LNCAP (cell line): Measurements from ENCODE around the gene REG3G.

Source experiments
- CTCF ChIP-seq: fragments of 450-650 bp; IDR thresholded peaks from 2 replicates; pipeline ENCODE4 v1.5.1; 2017; ENCODE audit warnings: mild to moderate bottlenecking

The REG3G gene

GRCh38 chr2:78999406-78999805 is 26.1 kb upstream of the REG3G start:
- peak; percentile 52 for TF ChIP-seq CTCF

DNA sequence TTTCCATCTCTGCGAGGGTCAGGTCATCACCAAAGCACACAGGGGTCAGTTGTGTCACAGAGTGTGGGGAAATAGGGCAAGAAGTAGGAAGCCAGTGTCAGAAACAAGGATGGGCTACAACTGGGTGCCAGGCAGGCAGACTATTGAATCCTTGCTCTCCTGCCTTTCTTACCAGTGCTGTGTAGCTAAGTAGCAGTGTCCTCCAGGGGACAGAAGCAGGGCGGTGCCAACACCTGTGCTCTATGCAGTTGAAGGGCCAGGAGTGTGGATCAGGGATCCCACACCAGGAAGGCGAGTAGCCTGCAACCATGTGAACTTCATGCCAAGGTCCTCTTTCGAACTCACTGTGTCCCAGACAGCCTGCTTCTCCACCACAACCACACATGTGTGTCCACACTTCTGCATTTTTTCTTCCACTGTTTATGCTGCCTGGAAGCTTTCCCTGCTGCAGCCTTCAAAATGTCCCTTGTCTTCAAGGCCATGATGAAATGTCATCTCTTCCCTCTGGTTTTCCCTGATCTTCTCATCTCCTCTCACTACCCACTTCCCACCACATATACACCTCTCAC is 25.4 kb upstream of the REG3G start:
- TF ChIP-seq CTCF = no peak

DNA sequence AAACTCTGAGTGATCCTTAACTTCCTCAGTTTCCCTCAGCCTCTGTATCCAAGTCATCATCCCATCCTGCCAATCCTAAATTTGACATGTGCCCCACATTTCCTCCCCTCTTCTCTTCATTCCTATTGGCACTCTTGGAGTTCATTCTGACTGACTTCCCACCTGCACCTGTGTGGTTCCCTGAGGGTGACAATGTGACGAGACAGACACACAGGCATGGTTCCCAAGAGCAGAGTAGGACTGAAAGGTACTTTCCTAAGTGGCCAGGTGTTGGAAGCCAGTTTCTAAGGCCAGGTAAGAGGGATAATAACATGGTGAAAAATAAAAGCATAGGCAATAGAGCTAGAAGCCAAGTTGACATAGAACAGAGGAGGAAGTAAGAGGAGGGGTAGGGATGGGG is 24.2 kb upstream of the REG3G start:
- no peak for TF ChIP-seq CTCF

- no peak for TF ChIP-seq CTCF
Observed at GRCh38 chr2:79004680-79005079, 20.8 kb upstream of the REG3G start.

- no peak for TF ChIP-seq CTCF
Observed at GRCh38 chr2:79005216-79005615, 20.3 kb upstream of the REG3G start.

DNA sequence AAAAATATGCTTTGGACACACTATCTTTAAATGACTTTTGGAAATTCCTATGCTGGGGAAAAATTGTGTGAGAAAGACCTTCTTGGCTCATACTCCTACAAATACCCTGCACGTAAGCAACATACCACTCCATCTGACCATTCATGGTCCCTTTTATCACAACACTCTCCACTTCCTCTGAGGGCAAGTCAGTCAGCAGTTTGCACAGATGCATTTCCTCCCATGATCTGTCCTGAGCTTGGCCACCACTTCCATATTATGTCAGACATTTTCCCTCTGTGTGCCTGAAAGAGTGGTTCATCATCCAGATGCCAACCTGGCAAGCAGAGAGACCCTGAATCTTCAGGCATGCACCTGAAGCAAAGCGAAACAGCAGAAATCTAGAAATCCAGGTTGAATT is 16.1 kb upstream of the REG3G start:
- no peak for TF ChIP-seq CTCF

DNA sequence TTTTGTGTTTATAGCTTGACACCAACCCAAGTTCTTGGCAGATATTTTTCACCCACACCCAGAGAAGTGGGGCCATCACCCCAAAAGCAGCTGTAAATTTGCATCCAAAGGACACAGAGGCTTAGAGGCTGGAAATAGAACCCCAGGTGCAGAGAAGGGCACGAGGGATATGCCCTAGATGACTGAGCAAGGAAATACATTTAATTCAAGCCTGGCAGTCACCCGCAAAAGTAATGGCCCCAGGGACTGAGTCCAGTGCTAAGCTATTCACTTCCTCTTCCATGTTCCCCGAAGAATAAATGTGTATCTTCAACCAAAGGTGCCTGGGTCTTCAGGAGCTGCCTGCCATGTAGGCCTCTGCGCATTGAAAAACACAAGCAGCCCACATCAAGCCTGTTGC is 14.0 kb upstream of the REG3G start:
- TF ChIP-seq CTCF = no peak

- no peak for TF ChIP-seq CTCF
Observed at GRCh38 chr2:79013629-79014028, 11.9 kb upstream of the REG3G start.
